ENCODE data around the gene RPP14. TPM values are rescaled to one million over a fixed set of nuclear protein-coding genes. Genes with fewer than 3 reads are reported as not detected.

The RPP14 gene
- total and polyA plus RNA-seq, 2 donors (not counting 3 experiments of a cell fraction or from before 2014, with no cell fraction given), result 11.9 to 18.1 TPM

DNA sequence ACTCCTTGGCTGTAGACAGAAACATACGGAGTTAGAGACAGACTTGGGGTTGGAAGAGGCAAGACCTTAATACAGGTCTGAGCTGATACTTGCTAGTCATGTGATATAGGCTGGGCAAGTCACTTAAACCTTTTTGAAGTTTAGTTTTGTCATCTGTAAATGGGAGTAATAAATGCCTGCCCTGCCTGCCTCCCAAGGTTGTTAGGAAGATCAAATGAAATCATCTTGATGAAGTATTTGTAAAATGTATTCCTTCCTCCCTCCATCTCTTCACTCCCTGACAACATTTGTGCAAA is 29.6 kb downstream of the RPP14 start:
- Histone ChIP-seq H2AFZ (ENCODE audit: low read depth, low read length) (no peak overlapping the region), H3K4me3 (replicated peaks in 1 of 3; ENCODE audit: insufficient read depth in 1 of 3, low read depth in 1 of 3, low read length in 3 of 3) (no peak overlapping the region), H3K9ac (replicated peaks; ENCODE audit: extremely low read depth, insufficient read depth, low read length) (no peak overlapping the region), H3K79me2 (ENCODE audit: control insufficient read depth, insufficient read depth, low read length) (peaks cover 3% of the 10 kb centered on the region), H3K36me3 (ENCODE audit: control insufficient read depth in 2 of 2, extremely low read depth in 1 of 2, insufficient read depth in 2 of 2, low read length in 2 of 2) (no peaks in the 10 kb centered on the region), H4K20me1 (replicated peaks; ENCODE audit: control insufficient read depth, extremely low read depth, insufficient read depth, low read length) (no peaks in the 10 kb centered on the region), H3K4me1 (ENCODE audit: control insufficient read depth, extremely low read depth, insufficient read depth, low read length) (peaks cover 12% of the 10 kb centered on the region), H3K9me3 (replicated peaks; ENCODE audit: control insufficient read depth, insufficient read depth, low read length) (no peaks in the 10 kb centered on the region), H3K4me2 (ENCODE audit: insufficient read depth, low read length) (no peak overlapping the region), H3K9me1 (replicated peaks; ENCODE audit: control insufficient read depth, extremely low read depth, insufficient read depth, low read length) (no peaks in the 10 kb centered on the region), H3K27ac (ENCODE audit: insufficient read depth, low read depth, low read length) (no peak overlapping the region), H3K27me3 (ENCODE audit: control insufficient read depth in 2 of 2, insufficient read depth in 2 of 2, low read length in 2 of 2) (no peaks in the 10 kb centered on the region)
- no peak for FAIRE-seq
- no peak for DNase-seq (ENCODE audit: low read depth, low spot score)
- TF ChIP-seq POLR2AphosphoS5 (IDR thresholded peaks at IDR 0.05; ENCODE audit: insufficient read depth, low read depth, low read length), result no peak
- no peak for TF ChIP-seq FOS (IDR thresholded peaks at IDR 0.05; ENCODE audit: borderline replicate concordance, insufficient read depth, low read length)
- TF ChIP-seq JUN (IDR thresholded peaks at IDR 0.05; ENCODE audit: borderline replicate concordance, insufficient read depth, insufficient read length, low read depth), result no peak
- no peak for TF ChIP-seq GATA2 (IDR thresholded peaks at IDR 0.05; ENCODE audit: insufficient read depth, insufficient read length, low read depth, low read length)
- TF ChIP-seq, protein P1, sequence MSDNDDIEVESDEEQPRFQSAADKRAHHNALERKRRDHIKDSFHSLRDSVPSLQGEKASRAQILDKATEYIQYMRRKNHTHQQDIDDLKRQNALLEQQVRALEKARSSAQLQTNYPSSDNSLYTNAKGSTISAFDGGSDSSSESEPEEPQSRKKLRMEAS (IDR thresholded peaks at IDR 0.05; ENCODE audit: insufficient read depth, insufficient read length), result no peak
- TF ChIP-seq MYC (IDR thresholded peaks at IDR 0.05; ENCODE audit: low read depth, low read length), result no peak
- TF ChIP-seq EZH2 (IDR thresholded peaks at IDR 0.05; ENCODE audit: borderline replicate concordance, low read depth, low read length, severe bottlenecking), result no peak
- TF ChIP-seq POLR2A (IDR thresholded peaks at IDR 0.05; ENCODE audit: low read depth, low read length), result no peak
- TF ChIP-seq, protein P2, sequence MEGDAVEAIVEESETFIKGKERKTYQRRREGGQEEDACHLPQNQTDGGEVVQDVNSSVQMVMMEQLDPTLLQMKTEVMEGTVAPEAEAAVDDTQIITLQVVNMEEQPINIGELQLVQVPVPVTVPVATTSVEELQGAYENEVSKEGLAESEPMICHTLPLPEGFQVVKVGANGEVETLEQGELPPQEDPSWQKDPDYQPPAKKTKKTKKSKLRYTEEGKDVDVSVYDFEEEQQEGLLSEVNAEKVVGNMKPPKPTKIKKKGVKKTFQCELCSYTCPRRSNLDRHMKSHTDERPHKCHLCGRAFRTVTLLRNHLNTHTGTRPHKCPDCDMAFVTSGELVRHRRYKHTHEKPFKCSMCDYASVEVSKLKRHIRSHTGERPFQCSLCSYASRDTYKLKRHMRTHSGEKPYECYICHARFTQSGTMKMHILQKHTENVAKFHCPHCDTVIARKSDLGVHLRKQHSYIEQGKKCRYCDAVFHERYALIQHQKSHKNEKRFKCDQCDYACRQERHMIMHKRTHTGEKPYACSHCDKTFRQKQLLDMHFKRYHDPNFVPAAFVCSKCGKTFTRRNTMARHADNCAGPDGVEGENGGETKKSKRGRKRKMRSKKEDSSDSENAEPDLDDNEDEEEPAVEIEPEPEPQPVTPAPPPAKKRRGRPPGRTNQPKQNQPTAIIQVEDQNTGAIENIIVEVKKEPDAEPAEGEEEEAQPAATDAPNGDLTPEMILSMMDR (IDR thresholded peaks at IDR 0.05; ENCODE audit: extremely low read depth in 1 of 2, insufficient read depth in 1 of 2, low read depth in 1 of 2, low read length in 2 of 2), result no peak
- dilution Hi-C loops (cut with MboI; ENCODE audit: extremely low pct_ligation_motif_present, low sequenced_read_pairs), result no loop called here
- ChIA-PET CTCF (interaction anchor here (1.0 to 1.3 kb wide), 3 partner anchors 15 to 80 kb away, joined by 3 to 5 read pairs (median 3); no protein-coding TSS in a partner anchor), POLR2A (no interaction called here)
- no TSS peak for BruUV-seq (replicated peaks)
- intact Hi-C loops (cut with micrococcal nuclease), result loop anchor here (10.0 kb wide), 1 partner anchor 1571 kb away; no protein-coding TSS in a partner anchor

Data from endothelial cell of umbilical vein (primary cell).